WTC11 (cell line): ENCODE results near the gene OR2AG1. TPM values are rescaled to one million over a fixed set of nuclear protein-coding genes. Genes with fewer than 3 reads are reported as not detected.

ENCODE experiments used
- ATAC-seq: fragments of 200-7000 bp; cut with Tn5 transposase; 2 replicates; pipeline ENCODE4 v1.10.0; 2021; ENCODE audit warnings: mild to moderate bottlenecking, moderate library complexity
- CTCF ChIA-PET: fragments of 300-600 bp; sonication (Branson Sonifier 250); formaldehyde crosslinking; loops from one replicate; lab custom pipeline; 2021; ENCODE audit warnings: antibody characterized with exemption; lab: Charles Lee
- POLR2A ChIA-PET: fragments of 350-600 bp; sonication (Branson Sonifier 250); formaldehyde crosslinking; loops from one replicate; lab custom pipeline; 2021; ENCODE audit warnings: antibody characterized with exemption; lab: Charles Lee
- DNase-seq: peaks from one replicate; pipeline ENCODE4 v3.0.0; 2021; ENCODE audit warnings: low spot score
- H3K27ac Mint-ChIP-seq: 2 replicates; pipeline ENCODE4 v1.8.0; 2021; ENCODE audit warnings: mixed read lengths
- H3K27me3 Mint-ChIP-seq: 2 replicates; pipeline ENCODE4 v1.8.0; 2021; ENCODE audit warnings: low read depth, mild to moderate bottlenecking, moderate library complexity, mixed read lengths
- H3K36me3 Mint-ChIP-seq: 2 replicates; pipeline ENCODE4 v1.8.0; 2021; ENCODE audit warnings: mixed read lengths
- H3K4me1 Mint-ChIP-seq: 2 replicates; pipeline ENCODE4 v1.8.0; 2022; ENCODE audit warnings: mixed read lengths
- H3K4me3 Mint-ChIP-seq: 2 replicates; pipeline ENCODE4 v1.8.0; 2021; ENCODE audit warnings: mild to moderate bottlenecking, moderate library complexity, mixed read lengths
- H3K9me3 Mint-ChIP-seq: 2 replicates; pipeline ENCODE4 v1.8.0; 2021; ENCODE audit warnings: mixed read lengths
- CREB1 ChIP-seq: sonication (generic); formaldehyde crosslinking; IDR thresholded peaks from 2 replicates; pipeline ENCODE4 v1.8.0; 2023; ENCODE audit warnings: mild to moderate bottlenecking, missing genetic modification reagents
- ELF4 ChIP-seq: sonication (generic); formaldehyde crosslinking; IDR thresholded peaks from 2 replicates; pipeline ENCODE4 v1.8.1; 2022; ENCODE audit warnings: low read depth, mild to moderate bottlenecking, moderate library complexity, missing genetic modification reagents
- EMX1 ChIP-seq: fragments of 250-450 bp; sonication (Bioruptor Pico); IDR thresholded peaks from 2 replicates; pipeline ENCODE4 v1.8.0; 2021; ENCODE audit warnings: mild to moderate bottlenecking
- ERG ChIP-seq: fragments of 250-450 bp; sonication (Bioruptor Pico); IDR thresholded peaks from 2 replicates; pipeline ENCODE4 v1.8.0; 2021; ENCODE audit warnings: mild to moderate bottlenecking
- ESRRA ChIP-seq: sonication (generic); formaldehyde crosslinking; IDR thresholded peaks from 2 replicates; pipeline ENCODE4 v1.8.1; 2022; ENCODE audit warnings: mild to moderate bottlenecking, missing genetic modification reagents, borderline replicate concordance
- ETV6 ChIP-seq: sonication (generic); formaldehyde crosslinking; IDR thresholded peaks from 2 replicates; pipeline ENCODE4 v1.8.1; 2022; ENCODE audit warnings: mild to moderate bottlenecking, missing genetic modification reagents
- IRF2 ChIP-seq: sonication (generic); formaldehyde crosslinking; IDR thresholded peaks from 2 replicates; pipeline ENCODE4 v1.8.0; 2022; ENCODE audit warnings: low read depth, missing genetic modification reagents, borderline replicate concordance
- MAX ChIP-seq: sonication (generic); formaldehyde crosslinking; IDR thresholded peaks from 2 replicates; pipeline ENCODE4 v1.8.0; 2022; ENCODE audit warnings: mild to moderate bottlenecking, missing genetic modification reagents
- NFATC4 ChIP-seq: fragments of 250-450 bp; sonication (Bioruptor Pico); IDR thresholded peaks from 2 replicates; pipeline ENCODE4 v1.9.0; 2021; ENCODE audit warnings: mild to moderate bottlenecking
- OVOL2 ChIP-seq: fragments of 250-450 bp; sonication (Bioruptor Pico); IDR thresholded peaks from 2 replicates; pipeline ENCODE4 v1.9.0; 2021; ENCODE audit warnings: mild to moderate bottlenecking, borderline replicate concordance
- RORB ChIP-seq: fragments of 250-450 bp; sonication (Bioruptor Pico); IDR thresholded peaks from 2 replicates; pipeline ENCODE4 v1.9.0; 2021; ENCODE audit warnings: mild to moderate bottlenecking
- SP1 ChIP-seq: sonication (generic); formaldehyde crosslinking; conservative IDR thresholded peaks from 2 replicates; pipeline ENCODE4 v1.8.1; 2022; ENCODE audit warnings: missing genetic modification reagents
- ZNF121 ChIP-seq: sonication (generic); formaldehyde crosslinking; IDR thresholded peaks from 2 replicates; pipeline ENCODE4 v1.8.0; 2023; ENCODE audit warnings: missing genetic modification reagents
- ZNF138 ChIP-seq: sonication (generic); formaldehyde crosslinking; conservative IDR thresholded peaks from 2 replicates; pipeline ENCODE4 v1.8.1; 2022; ENCODE audit warnings: mild to moderate bottlenecking, moderate library complexity, missing genetic modification reagents
- ZNF416 ChIP-seq: fragments of 250-450 bp; sonication (Bioruptor Pico); IDR thresholded peaks from 2 replicates; pipeline ENCODE4 v1.9.0; 2021; ENCODE audit warnings: mild to moderate bottlenecking, inconsistent platforms
- ZNF425 ChIP-seq: fragments of 250-450 bp; sonication (Bioruptor Pico); conservative IDR thresholded peaks from 2 replicates; pipeline ENCODE4 v1.9.0; 2021; ENCODE audit warnings: mild to moderate bottlenecking
- total RNA-seq: library from RNA; stranded (reverse); gene quantifications from 3 replicates; pipeline ENCODE4 v1.2.3, GENCODE V29; 2021
- TF ChIP-seq, protein P1 (sequence below): sonication (generic); formaldehyde crosslinking; IDR thresholded peaks from 2 replicates; pipeline ENCODE4 v1.8.1; 2022; ENCODE audit warnings: low read depth, missing genetic modification reagents, borderline replicate concordance
- TF ChIP-seq, protein P2 (sequence below): sonication (generic); formaldehyde crosslinking; IDR thresholded peaks from 2 replicates; pipeline ENCODE4 v1.8.1; 2023; ENCODE audit warnings: mild to moderate bottlenecking, missing genetic modification reagents, borderline replicate concordance
- TF ChIP-seq, protein P3 (sequence below): sonication (generic); formaldehyde crosslinking; IDR thresholded peaks from 2 replicates; pipeline ENCODE4 v1.8.0; 2023; ENCODE audit warnings: missing genetic modification reagents
- TF ChIP-seq, protein P4 (sequence below): sonication (generic); formaldehyde crosslinking; IDR thresholded peaks from 2 replicates; pipeline ENCODE4 v1.8.1; 2022; ENCODE audit warnings: low read depth, mild to moderate bottlenecking, moderate library complexity, missing genetic modification reagents, borderline replicate concordance

Gene OR2AG1
- total RNA-seq, 1 experiment from 2014 or later = not detected

DNA sequence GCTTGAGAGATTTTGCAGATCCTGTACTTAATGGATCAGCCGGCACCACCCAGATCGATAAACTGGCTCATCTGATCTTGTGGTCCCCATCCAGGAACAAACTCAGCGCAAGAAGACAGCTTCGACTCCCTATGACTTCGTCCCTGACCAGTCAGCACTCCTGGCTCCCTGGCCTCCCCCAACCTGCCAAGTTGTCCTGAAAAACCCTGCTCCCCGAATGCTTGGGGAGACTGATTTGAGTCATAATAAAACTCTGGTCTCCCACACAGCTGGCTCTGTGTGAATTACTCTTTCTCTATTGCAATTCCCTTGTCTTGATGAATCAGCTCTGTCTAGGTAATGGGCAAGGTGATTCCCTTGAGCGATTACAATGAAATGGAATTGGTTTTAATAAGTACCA lies 40.6 kb upstream of the OR2AG1 start:
- no peaks in the 10 kb centered on the region for H3K36me3 Mint-ChIP-seq
- no peaks in the 10 kb centered on the region for H3K9me3 Mint-ChIP-seq
- DNase-seq (no peak), ATAC-seq (no peak)
- TF ChIP-seq, protein P1, sequence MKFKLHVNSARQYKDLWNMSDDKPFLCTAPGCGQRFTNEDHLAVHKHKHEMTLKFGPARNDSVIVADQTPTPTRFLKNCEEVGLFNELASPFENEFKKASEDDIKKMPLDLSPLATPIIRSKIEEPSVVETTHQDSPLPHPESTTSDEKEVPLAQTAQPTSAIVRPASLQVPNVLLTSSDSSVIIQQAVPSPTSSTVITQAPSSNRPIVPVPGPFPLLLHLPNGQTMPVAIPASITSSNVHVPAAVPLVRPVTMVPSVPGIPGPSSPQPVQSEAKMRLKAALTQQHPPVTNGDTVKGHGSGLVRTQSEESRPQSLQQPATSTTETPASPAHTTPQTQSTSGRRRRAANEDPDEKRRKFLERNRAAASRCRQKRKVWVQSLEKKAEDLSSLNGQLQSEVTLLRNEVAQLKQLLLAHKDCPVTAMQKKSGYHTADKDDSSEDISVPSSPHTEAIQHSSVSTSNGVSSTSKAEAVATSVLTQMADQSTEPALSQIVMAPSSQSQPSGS (CRISPR knock-in tag) = no peak
- no peak for TF ChIP-seq EMX1
- TF ChIP-seq ERG (CRISPR knock-in tag) = no peak
- TF ChIP-seq ESRRA (CRISPR knock-in tag) = no peak
- TF ChIP-seq, protein P2, sequence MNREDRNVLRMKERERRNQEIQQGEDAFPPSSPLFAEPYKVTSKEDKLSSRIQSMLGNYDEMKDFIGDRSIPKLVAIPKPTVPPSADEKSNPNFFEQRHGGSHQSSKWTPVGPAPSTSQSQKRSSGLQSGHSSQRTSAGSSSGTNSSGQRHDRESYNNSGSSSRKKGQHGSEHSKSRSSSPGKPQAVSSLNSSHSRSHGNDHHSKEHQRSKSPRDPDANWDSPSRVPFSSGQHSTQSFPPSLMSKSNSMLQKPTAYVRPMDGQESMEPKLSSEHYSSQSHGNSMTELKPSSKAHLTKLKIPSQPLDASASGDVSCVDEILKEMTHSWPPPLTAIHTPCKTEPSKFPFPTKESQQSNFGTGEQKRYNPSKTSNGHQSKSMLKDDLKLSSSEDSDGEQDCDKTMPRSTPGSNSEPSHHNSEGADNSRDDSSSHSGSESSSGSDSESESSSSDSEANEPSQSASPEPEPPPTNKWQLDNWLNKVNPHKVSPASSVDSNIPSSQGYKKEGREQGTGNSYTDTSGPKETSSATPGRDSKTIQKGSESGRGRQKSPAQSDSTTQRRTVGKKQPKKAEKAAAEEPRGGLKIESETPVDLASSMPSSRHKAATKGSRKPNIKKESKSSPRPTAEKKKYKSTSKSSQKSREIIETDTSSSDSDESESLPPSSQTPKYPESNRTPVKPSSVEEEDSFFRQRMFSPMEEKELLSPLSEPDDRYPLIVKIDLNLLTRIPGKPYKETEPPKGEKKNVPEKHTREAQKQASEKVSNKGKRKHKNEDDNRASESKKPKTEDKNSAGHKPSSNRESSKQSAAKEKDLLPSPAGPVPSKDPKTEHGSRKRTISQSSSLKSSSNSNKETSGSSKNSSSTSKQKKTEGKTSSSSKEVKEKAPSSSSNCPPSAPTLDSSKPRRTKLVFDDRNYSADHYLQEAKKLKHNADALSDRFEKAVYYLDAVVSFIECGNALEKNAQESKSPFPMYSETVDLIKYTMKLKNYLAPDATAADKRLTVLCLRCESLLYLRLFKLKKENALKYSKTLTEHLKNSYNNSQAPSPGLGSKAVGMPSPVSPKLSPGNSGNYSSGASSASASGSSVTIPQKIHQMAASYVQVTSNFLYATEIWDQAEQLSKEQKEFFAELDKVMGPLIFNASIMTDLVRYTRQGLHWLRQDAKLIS (CRISPR knock-in tag) = no peak
- TF ChIP-seq SP1 = no peak
- no peak for TF ChIP-seq ETV6
- no peak for TF ChIP-seq NFATC4 (CRISPR knock-in tag)
- TF ChIP-seq RORB (CRISPR knock-in tag) = no peak
- TF ChIP-seq IRF2 = no peak
- TF ChIP-seq ZNF121 (CRISPR knock-in tag) = no peak
- TF ChIP-seq ELF4 = no peak
- TF ChIP-seq, protein P3, sequence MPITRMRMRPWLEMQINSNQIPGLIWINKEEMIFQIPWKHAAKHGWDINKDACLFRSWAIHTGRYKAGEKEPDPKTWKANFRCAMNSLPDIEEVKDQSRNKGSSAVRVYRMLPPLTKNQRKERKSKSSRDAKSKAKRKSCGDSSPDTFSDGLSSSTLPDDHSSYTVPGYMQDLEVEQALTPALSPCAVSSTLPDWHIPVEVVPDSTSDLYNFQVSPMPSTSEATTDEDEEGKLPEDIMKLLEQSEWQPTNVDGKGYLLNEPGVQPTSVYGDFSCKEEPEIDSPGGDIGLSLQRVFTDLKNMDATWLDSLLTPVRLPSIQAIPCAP (CRISPR knock-in tag) = no peak
- no peak for TF ChIP-seq ZNF425
- TF ChIP-seq MAX = no peak
- no peak for TF ChIP-seq OVOL2
- TF ChIP-seq, protein P4, sequence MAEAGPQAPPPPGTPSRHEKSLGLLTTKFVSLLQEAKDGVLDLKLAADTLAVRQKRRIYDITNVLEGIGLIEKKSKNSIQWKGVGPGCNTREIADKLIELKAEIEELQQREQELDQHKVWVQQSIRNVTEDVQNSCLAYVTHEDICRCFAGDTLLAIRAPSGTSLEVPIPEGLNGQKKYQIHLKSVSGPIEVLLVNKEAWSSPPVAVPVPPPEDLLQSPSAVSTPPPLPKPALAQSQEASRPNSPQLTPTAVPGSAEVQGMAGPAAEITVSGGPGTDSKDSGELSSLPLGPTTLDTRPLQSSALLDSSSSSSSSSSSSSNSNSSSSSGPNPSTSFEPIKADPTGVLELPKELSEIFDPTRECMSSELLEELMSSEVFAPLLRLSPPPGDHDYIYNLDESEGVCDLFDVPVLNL = no peak
- TF ChIP-seq ZNF138 = no peak
- no peak for TF ChIP-seq CREB1 (CRISPR knock-in tag)
- no peak for TF ChIP-seq ZNF416 (CRISPR knock-in tag)
- H3K27ac Mint-ChIP-seq = no peak overlapping the region
- ChIA-PET POLR2A (no interaction called here), CTCF (interaction anchor here (1.3 to 2.0 kb wide), 2 partner anchors 13 to 36 kb away, joined by 3 to 8 read pairs; no protein-coding TSS in a partner anchor)
- H3K4me1 Mint-ChIP-seq = no peaks in the 10 kb centered on the region
- no peak overlapping the region for H3K4me3 Mint-ChIP-seq
- H3K27me3 Mint-ChIP-seq = no peaks in the 10 kb centered on the region
